NT2/D1 (cell line): Measurements from ENCODE around the gene TMA7B.

ENCODE experiments used
- DNase-seq: peaks from one replicate; pipeline ENCODE4 v3.0.0-alpha.2; 2011; ENCODE audit warnings: low read depth, low spot score
- H3K27me3 ChIP-seq: 2 replicates; pipeline ENCODE4 v1.6.0; 2011; ENCODE audit warnings: mild to moderate bottlenecking; ENCODE audit not compliant: insufficient read length, insufficient read depth
- H3K36me3 ChIP-seq: 2 replicates; pipeline ENCODE4 v1.6.1; 2011; ENCODE audit warnings: mild to moderate bottlenecking, low read length, mixed read lengths; ENCODE audit not compliant: insufficient read depth, insufficient read length
- H3K4me1 ChIP-seq: 2 replicates; pipeline ENCODE4 v1.5.1; 2011; ENCODE audit not compliant: insufficient read depth, insufficient read length
- H3K4me3 ChIP-seq: 2 replicates; pipeline ENCODE4 v1.5.1; 2011; ENCODE audit warnings: low read depth; ENCODE audit not compliant: insufficient read length
- H3K9ac ChIP-seq: 2 replicates; pipeline ENCODE4 v1.6.0; 2011; ENCODE audit warnings: low read depth; ENCODE audit not compliant: insufficient read length
- H3K9me3 ChIP-seq: 2 replicates; pipeline ENCODE4 v1.5.1; 2011; ENCODE audit warnings: mild to moderate bottlenecking, low read length; ENCODE audit not compliant: insufficient read depth
- SUZ12 ChIP-seq: IDR thresholded peaks from 2 replicates; pipeline ENCODE4 v1.6.1; 2011; ENCODE audit not compliant: insufficient read length, insufficient read depth; ENCODE audit errors: extremely low read depth
- YY1 ChIP-seq: IDR thresholded peaks from 2 replicates; pipeline ENCODE4 v1.6.1; 2011; ENCODE audit not compliant: insufficient read length, insufficient read depth
- ZNF274 ChIP-seq: IDR thresholded peaks from 2 replicates; pipeline ENCODE4 v1.6.1; 2011; ENCODE audit warnings: mild to moderate bottlenecking, low read depth, low read length

Gene TMA7B

DNA sequence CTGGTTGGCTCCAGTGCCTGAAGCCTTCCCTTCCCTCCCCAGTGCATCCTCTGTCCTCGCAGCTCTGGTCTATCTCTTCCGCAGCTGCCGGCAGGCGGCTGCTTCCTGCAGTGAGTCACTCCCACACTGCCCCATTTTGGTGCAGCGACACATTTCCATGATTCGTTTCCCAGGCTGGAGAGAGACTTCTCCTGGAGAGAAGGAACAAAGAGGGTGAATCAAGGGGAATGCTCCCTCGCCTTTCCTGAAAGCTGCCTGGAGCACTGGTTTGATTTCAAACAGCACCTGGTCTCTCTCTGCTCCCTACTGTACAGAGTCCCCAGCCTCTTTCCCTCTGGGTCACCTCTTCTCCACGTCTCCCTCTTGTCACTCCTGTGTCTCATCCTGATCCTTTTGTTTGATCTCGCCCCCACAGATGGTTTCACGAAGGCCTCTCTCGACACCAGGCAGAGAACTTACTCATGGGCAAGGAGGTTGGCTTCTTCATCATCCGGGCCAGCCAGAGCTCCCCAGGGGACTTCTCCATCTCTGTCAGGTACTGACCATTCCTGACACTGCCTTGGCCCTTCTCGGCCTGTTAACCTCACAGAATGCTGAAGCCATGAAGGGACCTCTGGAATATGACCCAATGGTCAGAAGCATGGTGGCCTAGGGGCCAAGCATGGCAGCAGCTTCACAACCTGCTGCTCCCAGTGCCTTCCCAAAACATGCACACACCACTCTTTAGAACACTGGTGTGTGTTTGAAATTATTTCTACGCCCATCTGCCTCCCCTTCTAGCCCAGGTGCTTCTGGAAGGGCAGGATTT, at the start of gene TMA7B:
Gene TMA7B (plus strand): TSS at position 758 of the 808 bp plus-strand sequence. CDS start 3,978 bp downstream, outside the sequence.
- H3K27me3 ChIP-seq = no peaks in the 10 kb centered on the region
- peak; percentile 43 for DNase-seq
- peaks cover 7% of the 10 kb centered on the region for H3K4me1 ChIP-seq
- no peaks in the 10 kb centered on the region for H3K36me3 ChIP-seq
- TF ChIP-seq YY1 (no peak), SUZ12 (no peak), ZNF274 (no peak)
- H3K9ac ChIP-seq = no peak within 1 kb of the TSS
- H3K4me3 ChIP-seq = no peak within 1 kb of the TSS
- H3K9me3 ChIP-seq = no peaks in the 10 kb centered on the region

DNA sequence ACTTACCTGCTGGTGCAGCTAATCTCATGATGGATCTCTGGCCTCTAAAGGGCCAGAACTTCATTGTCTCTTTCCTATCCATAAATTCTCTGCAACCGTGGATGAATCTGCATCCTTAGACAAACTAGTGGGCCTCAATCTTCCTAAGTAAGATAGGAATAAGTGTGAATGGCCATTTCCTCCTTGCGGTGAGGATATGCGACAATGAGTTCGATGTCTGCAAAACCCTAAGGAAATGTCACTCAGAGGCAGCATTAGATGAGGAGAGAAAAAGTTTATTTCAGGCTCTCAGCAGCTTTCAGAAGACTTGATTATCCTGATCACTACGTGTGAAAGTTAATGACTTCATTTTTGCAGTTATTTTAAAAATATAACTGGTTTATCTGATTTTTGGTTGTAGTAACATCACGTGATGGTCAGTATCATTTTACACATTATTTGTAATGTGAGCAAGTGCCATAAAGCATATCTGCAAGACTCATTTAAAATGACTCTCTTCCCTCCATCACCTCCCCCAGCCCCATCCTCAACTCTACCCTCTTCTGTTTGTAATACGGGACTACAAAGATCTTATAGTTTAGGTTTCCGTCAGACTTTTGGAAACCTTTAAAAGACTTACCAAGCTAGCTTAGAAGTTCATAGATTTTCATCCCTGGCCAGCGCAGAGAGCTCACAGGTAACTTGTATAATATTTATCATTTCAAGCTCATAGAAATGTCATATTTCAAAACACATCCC, 49.2 kb upstream of the TMA7B start:
- no peaks in the 10 kb centered on the region for H3K36me3 ChIP-seq
- no peaks in the 10 kb centered on the region for H3K9me3 ChIP-seq
- DNase-seq = no peak
- no peak overlapping the region for H3K4me3 ChIP-seq
- no peaks in the 10 kb centered on the region for H3K27me3 ChIP-seq
- TF ChIP-seq ZNF274 (no peak), YY1 (no peak), SUZ12 (no peak)
- H3K9ac ChIP-seq = no peak overlapping the region
- H3K4me1 ChIP-seq = no peaks in the 10 kb centered on the region

DNA sequence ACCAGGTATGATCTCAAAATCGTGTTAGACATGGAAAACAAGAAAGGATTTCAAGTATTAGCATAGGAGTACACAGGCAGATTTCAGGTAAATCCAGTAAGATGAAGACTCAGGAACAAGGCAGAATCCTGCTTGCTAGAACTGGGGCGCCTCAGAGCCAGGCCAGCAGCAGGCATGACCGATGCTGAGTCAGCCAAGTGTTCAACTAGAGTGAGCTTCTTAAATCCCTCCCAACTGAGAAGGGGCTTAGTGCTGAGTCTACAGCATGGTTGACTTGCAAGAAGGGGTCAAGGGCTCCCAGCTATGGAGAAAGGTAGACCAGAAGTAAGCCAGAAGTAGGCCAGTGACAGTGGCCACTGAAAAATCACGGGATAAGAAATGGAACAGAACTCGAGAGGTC, 46.9 kb upstream of the TMA7B start:
- Histone ChIP-seq H3K36me3 (no peaks in the 10 kb centered on the region), H3K9ac (no peak overlapping the region), H3K9me3 (no peaks in the 10 kb centered on the region), H3K27me3 (no peaks in the 10 kb centered on the region), H3K4me3 (no peak overlapping the region), H3K4me1 (no peaks in the 10 kb centered on the region)
- DNase-seq = no peak
- no peak for TF ChIP-seq YY1
- no peak for TF ChIP-seq ZNF274
- no peak for TF ChIP-seq SUZ12

DNA sequence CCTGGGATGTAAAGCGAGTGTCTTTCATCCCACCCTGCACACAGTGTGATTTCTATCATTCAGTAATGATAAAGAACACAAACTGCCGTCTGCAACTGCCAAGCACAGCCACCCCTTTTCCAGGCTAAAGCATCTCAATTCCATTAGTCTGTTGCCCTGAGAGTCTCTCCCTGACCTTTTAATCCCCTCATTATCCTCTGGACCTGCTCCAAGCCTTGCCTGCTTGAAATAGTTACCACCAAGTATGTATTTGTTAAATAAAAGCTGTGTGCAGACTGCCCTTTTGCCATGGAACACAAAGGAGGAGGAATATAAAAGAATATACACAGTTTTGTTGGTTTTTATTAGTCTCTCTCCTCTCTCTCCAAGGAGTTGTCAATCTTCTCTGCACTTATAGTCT, 46.3 kb upstream of the TMA7B start:
- no peak overlapping the region for H3K4me3 ChIP-seq
- H3K36me3 ChIP-seq = no peaks in the 10 kb centered on the region
- no peak for DNase-seq
- no peaks in the 10 kb centered on the region for H3K27me3 ChIP-seq
- TF ChIP-seq YY1 = no peak
- TF ChIP-seq SUZ12 = no peak
- no peak for TF ChIP-seq ZNF274
- H3K9ac ChIP-seq = no peak overlapping the region
- H3K9me3 ChIP-seq = no peaks in the 10 kb centered on the region
- H3K4me1 ChIP-seq = no peaks in the 10 kb centered on the region

DNA sequence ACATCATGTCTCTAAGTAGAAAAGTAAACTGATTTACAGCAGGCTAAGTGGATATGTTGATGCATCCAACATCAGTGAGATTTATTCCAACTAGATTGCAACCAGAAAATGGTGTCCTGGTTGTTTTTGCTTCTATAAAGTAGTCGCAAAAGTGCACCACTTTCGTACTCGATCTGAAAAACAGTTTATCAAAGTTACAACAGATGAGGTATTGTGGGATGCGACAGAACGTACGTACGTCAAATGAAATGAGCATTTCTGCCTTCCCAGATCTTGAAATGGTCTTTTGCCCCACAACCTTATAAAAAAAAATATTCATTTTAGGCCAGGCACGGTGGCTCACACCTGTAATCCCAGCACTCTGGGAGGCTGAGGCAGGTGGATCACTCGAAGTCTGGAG, 45.6 kb upstream of the TMA7B start:
- no peak for DNase-seq
- no peaks in the 10 kb centered on the region for H3K36me3 ChIP-seq
- no peaks in the 10 kb centered on the region for H3K9me3 ChIP-seq
- no peak overlapping the region for H3K9ac ChIP-seq
- H3K4me1 ChIP-seq = no peaks in the 10 kb centered on the region
- no peaks in the 10 kb centered on the region for H3K27me3 ChIP-seq
- no peak for TF ChIP-seq YY1
- TF ChIP-seq SUZ12 = no peak
- no peak for TF ChIP-seq ZNF274
- no peak overlapping the region for H3K4me3 ChIP-seq

DNA sequence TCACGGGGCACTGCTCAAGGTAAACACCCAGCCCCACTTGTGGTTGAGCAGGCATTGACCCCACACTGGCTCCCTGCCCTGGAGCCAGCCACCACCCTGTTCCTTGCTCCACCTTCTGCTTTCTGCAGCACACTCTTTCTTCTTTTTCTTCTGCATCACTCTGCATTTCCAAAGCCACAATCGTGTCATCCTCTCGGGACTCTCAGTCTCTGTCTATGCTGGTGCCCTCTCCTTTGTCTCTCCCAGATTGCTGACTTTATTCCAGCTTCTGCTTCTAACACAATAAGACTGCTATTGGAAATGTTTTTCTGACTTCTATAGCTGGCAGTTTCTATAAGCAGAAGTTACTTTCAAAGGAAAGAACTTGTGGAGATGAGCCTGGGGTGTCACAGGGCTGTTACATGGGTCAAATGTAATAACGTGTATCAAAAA, 44.9 kb upstream of the TMA7B start:
- Histone ChIP-seq H3K4me3 (no peak overlapping the region), H3K9me3 (no peaks in the 10 kb centered on the region), H3K27me3 (no peaks in the 10 kb centered on the region), H3K36me3 (no peaks in the 10 kb centered on the region), H3K4me1 (no peaks in the 10 kb centered on the region), H3K9ac (no peak overlapping the region)
- no peak for TF ChIP-seq YY1
- TF ChIP-seq SUZ12 = no peak
- no peak for TF ChIP-seq ZNF274
- no peak for DNase-seq

- H3K27me3 ChIP-seq = no peaks in the 10 kb centered on the region
- no peak for DNase-seq
- H3K4me1 ChIP-seq = no peaks in the 10 kb centered on the region
- H3K9me3 ChIP-seq = no peaks in the 10 kb centered on the region
- no peak for TF ChIP-seq YY1
- TF ChIP-seq ZNF274 = no peak
- no peak for TF ChIP-seq SUZ12
- no peak overlapping the region for H3K4me3 ChIP-seq
- H3K36me3 ChIP-seq = no peaks in the 10 kb centered on the region
- no peak overlapping the region for H3K9ac ChIP-seq
Measured at GRCh38 chr22:39916496-39916895, 43.7 kb upstream of the TMA7B start.
